ENCODE data around the gene CDH8. TPM values are rescaled to one million over a fixed set of nuclear protein-coding genes. Genes with fewer than 3 reads are reported as not detected.

CDH8 gene
- total and polyA plus RNA-seq, 9 donors = 0.42 to 2.9 (median 1.5) TPM

DNA sequence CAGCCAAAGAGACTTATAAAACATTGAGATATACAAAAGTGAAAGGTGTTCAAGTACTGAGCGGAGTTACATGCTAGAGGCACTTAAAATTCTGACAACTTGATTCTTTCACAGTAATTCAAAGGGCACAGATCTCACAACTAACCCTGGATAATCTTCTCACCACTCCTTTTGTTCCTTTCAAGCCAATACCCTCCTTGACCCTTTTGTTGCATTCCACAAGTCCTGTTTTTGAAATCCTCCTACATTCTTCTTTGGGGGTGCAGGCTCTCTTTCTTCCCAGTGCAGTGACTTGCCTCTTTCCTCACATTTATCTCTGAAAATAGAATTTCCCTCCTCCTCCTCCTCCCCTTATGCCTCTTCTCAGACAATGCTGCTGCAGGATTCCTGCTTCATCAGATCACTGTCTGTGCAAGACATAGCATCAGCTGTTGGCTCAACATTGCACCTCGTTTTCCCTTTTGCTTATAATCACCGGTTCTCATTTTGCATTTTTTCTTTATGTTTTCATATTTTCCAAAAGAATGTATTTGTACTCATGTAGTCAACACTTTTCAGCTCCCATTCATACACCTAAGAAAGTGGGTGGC, 199.3 kb downstream of the CDH8 start:
- 20 to 25% (median 20%) methylated on average over 3 of the region's 3 CpGs for WGBS, 3 donors
- H3K27ac ChIP-seq = no peak overlapping the region
- TF ChIP-seq POLR2A (IDR thresholded peaks at IDR 0.05) (no peak), EP300 (IDR thresholded peaks at IDR 0.05) (no peak)
- TF ChIP-seq, protein P1, sequence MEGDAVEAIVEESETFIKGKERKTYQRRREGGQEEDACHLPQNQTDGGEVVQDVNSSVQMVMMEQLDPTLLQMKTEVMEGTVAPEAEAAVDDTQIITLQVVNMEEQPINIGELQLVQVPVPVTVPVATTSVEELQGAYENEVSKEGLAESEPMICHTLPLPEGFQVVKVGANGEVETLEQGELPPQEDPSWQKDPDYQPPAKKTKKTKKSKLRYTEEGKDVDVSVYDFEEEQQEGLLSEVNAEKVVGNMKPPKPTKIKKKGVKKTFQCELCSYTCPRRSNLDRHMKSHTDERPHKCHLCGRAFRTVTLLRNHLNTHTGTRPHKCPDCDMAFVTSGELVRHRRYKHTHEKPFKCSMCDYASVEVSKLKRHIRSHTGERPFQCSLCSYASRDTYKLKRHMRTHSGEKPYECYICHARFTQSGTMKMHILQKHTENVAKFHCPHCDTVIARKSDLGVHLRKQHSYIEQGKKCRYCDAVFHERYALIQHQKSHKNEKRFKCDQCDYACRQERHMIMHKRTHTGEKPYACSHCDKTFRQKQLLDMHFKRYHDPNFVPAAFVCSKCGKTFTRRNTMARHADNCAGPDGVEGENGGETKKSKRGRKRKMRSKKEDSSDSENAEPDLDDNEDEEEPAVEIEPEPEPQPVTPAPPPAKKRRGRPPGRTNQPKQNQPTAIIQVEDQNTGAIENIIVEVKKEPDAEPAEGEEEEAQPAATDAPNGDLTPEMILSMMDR (IDR thresholded peaks at IDR 0.05) = no peak
- no peaks in the 10 kb centered on the region for H3K9me3 ChIP-seq
- H3K4me3 ChIP-seq = no peak overlapping the region
- no peaks in the 10 kb centered on the region for H3K36me3 ChIP-seq
- no peak for DNase-seq
- intact Hi-C loops (cut with DNase I) = no loop called here
- peaks cover 2% of the 10 kb centered on the region for H3K4me1 ChIP-seq (ENCODE audit: insufficient read depth)
- H3K27me3 ChIP-seq = no peaks in the 10 kb centered on the region

DNA sequence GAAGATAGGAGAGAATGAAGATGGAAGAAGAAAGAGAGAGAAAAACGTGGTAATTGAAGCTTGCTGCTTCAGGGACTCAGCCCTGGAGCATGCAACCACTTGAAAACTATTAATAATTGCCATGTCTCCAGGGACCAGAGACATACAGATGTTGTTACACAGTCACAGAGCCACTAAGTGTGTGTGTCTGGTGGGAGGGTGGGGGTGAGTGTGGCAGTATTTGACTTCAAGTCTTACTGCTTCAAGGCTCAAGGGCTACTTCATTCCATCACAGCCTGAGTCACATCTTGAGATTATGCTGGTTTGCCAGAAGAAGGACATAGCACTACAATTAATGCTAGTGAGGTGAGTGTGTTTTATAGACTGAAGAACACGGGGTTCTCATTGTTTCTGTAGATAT, 202.2 kb downstream of the CDH8 start:
- H3K36me3 ChIP-seq = no peaks in the 10 kb centered on the region
- 74 to 80% (median 78%) methylated on average over 2 of the region's 2 CpGs for WGBS, 3 donors

DNA sequence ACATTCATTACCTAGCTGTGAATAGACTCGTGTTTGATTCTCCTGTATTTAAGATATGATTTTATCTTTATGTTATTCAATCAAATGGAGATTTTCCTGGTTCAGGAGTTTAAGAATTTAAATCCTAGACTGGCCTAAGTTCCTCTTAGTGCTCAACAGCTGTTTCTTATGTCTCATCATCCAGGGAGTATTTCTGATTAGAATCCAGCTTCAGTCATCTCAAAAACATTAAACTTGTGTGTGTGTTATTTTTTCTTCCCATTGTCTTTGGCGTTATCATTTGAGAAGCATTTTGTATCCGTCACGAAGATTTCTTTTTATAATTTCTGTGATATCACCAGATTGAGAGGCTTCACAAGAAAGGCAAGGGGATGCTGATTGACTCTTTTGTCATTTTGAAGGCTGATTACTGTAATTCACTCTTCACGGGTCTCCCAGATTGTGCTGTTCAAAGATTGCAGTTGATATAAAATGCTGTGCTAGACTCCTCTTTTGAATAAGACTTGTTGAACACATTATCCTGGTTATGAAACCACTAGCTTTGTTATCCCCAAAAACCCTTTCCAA, 204.8 kb downstream of the CDH8 start:
- H3K27ac ChIP-seq = no peak overlapping the region
- no peaks in the 10 kb centered on the region for H3K4me1 ChIP-seq (ENCODE audit: insufficient read depth)
- intact Hi-C loops (cut with DNase I) = no loop called here
- 56 to 68% (median 61%) methylated on average over 5 of the region's 5 CpGs for WGBS, 3 donors
- no peaks in the 10 kb centered on the region for H3K9me3 ChIP-seq
- DNase-seq = no peak
- TF ChIP-seq EP300 (IDR thresholded peaks at IDR 0.05) (no peak), POLR2A (IDR thresholded peaks at IDR 0.05) (no peak)
- TF ChIP-seq, protein P1 (IDR thresholded peaks at IDR 0.05) = no peak
- no peaks in the 10 kb centered on the region for H3K27me3 ChIP-seq
- H3K36me3 ChIP-seq = no peaks in the 10 kb centered on the region
- H3K4me3 ChIP-seq = no peak overlapping the region

More for the DNA sequence above, 202.2 kb downstream of the CDH8 start:
- Histone ChIP-seq H3K4me3 (no peak overlapping the region), H3K27ac (no peak overlapping the region), H3K4me1 (ENCODE audit: insufficient read depth) (peaks cover 2% of the 10 kb centered on the region), H3K9me3 (no peaks in the 10 kb centered on the region), H3K27me3 (no peaks in the 10 kb centered on the region)
- no peak for DNase-seq
- intact Hi-C loops (cut with DNase I) = no loop called here
- TF ChIP-seq POLR2A (IDR thresholded peaks at IDR 0.05) (no peak), EP300 (IDR thresholded peaks at IDR 0.05) (no peak)

DNA sequence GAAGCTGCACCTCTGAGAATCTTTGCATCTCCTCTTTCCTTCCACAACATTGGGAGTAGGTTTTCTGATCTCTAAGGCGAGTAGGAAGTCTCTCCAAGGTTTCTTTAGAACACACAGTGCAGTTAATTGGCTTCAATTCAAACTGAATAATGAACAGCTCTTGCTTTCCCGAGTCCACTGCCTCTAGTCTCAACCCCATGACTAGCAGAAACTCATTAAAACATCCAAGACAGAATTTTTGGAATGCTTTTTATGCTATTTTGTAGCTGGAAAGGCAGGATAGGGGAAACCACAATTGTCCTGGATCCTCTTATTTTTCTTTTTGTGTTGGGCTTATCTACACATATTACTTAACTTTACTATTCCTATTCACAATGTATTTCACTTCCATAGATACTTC, 206.6 kb downstream of the CDH8 start:
- 5 to 10% (median 9%) methylated on average over 2 of the region's 2 CpGs for WGBS, 3 donors
- Histone ChIP-seq H3K27me3 (no peaks in the 10 kb centered on the region), H3K4me1 (ENCODE audit: insufficient read depth) (no peaks in the 10 kb centered on the region), H3K4me3 (no peak overlapping the region), H3K9me3 (no peaks in the 10 kb centered on the region), H3K27ac (no peak overlapping the region), H3K36me3 (no peaks in the 10 kb centered on the region)
- intact Hi-C loops (cut with DNase I) = no loop called here
- no peak for DNase-seq
- TF ChIP-seq POLR2A (IDR thresholded peaks at IDR 0.05) (no peak), EP300 (IDR thresholded peaks at IDR 0.05) (no peak)
- TF ChIP-seq, protein P1 (IDR thresholded peaks at IDR 0.05) = no peak

DNA sequence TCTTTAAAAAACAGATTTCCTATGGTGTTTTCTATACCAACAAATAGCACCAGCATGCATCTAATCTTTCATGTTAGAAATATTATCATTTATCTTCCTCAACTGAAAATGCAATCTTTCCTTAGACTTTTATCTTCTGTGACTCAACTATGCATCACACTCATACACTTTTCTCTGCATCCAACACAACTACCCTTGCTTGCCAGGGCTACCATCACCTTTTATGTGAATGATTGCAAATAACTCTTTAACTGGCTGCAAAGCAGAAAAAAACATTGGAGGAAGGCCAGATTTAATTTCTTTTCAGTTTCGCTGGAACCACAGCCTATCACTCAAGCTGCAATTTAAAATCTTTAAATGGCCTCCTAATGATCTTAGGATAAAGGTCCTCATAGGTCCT, 212.9 kb downstream of the CDH8 start:
- 82 to 94% (median 91%) methylated on average over 1 of the region's 1 CpG for WGBS, 3 donors

More for the DNA sequence above, 212.9 kb downstream of the CDH8 start:
- no peak for TF ChIP-seq POLR2A (IDR thresholded peaks at IDR 0.05)
- TF ChIP-seq EP300 (IDR thresholded peaks at IDR 0.05) = no peak
- TF ChIP-seq, protein P1 (IDR thresholded peaks at IDR 0.05) = no peak
- H3K4me3 ChIP-seq = no peak overlapping the region
- no peaks in the 10 kb centered on the region for H3K27me3 ChIP-seq
- intact Hi-C loops (cut with DNase I) = no loop called here
- no peaks in the 10 kb centered on the region for H3K9me3 ChIP-seq
- no peaks in the 10 kb centered on the region for H3K4me1 ChIP-seq (ENCODE audit: insufficient read depth)
- no peak for DNase-seq
- no peaks in the 10 kb centered on the region for H3K36me3 ChIP-seq
- H3K27ac ChIP-seq = no peak overlapping the region
